GM12873 (cell line): ENCODE results near the gene TLL2.

Source experiments
- CTCF ChIP-seq: IDR thresholded peaks from 2 replicates; pipeline ENCODE4 v1.5.1; 2012; ENCODE audit warnings: low read depth, mild to moderate bottlenecking, moderate library complexity, low read length, control low read depth; ENCODE audit not compliant: insufficient read depth; ENCODE audit errors: missing control alignments

The TLL2 gene

GRCh38 chr10:96374639-96374984 lies 139.1 kb downstream of the TLL2 start:
- TF ChIP-seq CTCF = no peak

- TF ChIP-seq CTCF = no peak
These were observed 139.7 kb downstream of the TLL2 start for GRCh38 chr10:96374004-96374403.

GRCh38 chr10:96371356-96371755 lies 142.4 kb downstream of the TLL2 start:
- no peak for TF ChIP-seq CTCF

GRCh38 chr10:96370584-96371157 lies 143.1 kb downstream of the TLL2 start:
- peak; percentile 90 for TF ChIP-seq CTCF

GRCh38 chr10:96369890-96370583 lies 143.7 kb downstream of the TLL2 start:
- no peak for TF ChIP-seq CTCF

GRCh38 chr10:96368971-96369370 lies 144.8 kb downstream of the TLL2 start:
- no peak for TF ChIP-seq CTCF

GRCh38 chr10:96367470-96367869 lies 146.3 kb downstream of the TLL2 start:
- no peak for TF ChIP-seq CTCF
